HG02885 (cell line): ENCODE measurements around the gene GGCX.
A peak's percentile ranks its signal among the peaks of the same experiment; 100 is the strongest.
"Not testable (repeated sequence)": the region's sequence is repeated elsewhere in the genome, so short reads cannot be mapped to it uniquely, and the experiment has no call there.

ENCODE experiments used
- ATAC-seq: cut with Tn5 transposase; IDR thresholded peaks from one replicate; pipeline ENCODE4 v1.9.1; 2021; ENCODE audit warnings: mild to moderate bottlenecking; ENCODE audit not compliant: unreplicated experiment, poor library complexity

GGCX gene

DNA sequence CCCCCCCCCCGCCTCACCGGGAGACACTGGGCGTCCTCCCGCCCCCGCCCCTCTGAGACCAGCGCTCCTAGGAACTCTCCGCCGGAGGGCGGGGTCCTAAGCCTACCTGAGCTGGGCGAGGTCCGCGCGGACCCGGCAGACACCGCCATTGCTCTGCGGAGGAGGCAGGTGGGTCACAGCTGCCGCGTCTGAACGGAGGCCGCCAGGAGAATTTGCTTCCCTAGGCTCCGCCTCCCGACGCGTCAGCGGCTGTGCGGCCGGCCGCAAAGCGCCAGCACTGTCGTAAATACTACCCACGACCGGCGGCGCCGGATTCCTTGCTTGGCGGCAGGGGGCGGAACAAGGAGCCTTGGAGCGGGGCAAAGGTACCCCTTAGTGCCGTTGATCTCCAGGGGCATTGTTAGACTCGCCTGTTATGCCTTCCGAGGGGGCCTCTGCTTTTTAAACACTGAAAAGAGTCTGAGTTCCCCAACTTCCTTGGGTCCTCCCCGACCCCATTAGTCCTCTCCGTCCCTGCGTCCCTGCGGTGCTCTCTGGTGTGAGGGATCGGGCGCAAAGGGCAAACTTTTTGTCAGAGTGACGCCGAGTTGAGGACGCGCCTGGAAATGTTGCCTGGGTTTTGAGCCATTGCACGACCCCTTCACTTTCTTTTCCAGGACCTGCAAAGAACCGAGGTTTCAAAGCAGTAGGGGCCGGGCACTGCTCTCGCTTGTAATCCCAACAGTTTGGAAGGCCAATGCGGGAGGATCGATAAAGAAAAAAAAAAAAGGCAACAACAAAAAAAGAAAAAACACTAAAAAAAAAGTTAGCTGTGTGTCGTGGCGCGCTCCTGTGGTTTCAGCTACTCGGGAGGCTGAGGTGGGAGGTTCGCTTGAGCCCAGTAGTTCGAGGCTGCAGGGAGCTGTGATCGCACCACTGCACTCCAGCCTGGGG, at the start of gene GGCX:
Gene GGCX, minus strand, starts transcription at position 214 of the 933 bp plus-strand sequence. Its CDS starts 65 bp downstream, at position 149.
- ATAC-seq: peak; percentile 94

DNA sequence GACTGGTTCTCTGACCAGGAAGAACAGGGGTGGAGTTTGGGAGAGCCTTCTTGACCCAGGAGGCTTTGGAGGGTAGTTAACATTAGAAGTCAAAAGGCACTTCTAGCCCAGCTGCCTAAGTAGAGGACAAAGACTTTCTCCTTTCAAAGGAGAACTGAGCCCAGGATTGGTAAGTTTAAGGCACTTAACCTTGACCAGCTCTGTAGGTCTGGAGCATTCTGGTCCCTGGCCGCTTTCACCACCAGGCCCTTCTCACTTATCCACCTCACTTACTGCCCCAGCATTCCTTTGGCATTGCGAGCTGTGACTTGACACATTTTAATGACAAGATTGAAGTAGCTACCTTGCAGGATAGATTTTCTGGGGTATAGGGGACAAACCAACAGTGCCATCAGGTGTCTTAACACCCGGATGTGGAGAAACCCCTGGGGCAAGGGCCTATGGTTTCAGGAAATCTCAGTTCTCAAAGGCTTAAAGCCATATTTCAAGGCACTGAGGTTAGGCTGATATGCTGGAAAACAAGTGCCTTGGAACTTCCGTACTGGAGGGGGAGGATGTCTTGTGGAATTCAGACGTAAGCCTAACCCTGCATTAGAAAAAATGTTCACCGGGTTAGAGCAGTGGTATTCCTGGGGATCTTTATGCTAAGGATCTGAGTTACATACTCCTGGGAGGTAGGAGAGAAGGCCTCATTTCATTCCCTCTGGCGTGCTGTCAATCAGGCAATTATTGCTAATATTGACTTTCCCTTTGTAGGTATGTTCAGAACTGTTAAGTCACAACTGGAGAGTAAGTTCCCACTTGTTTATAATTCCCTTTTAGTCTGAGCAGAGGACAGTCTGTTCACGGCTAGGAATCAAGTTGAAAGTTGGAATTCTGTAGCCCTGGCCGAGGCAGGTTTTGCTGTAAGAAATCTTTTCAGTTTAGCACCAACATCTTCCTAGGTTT, 46.2 kb upstream of the GGCX start:
- ATAC-seq: no peak

DNA sequence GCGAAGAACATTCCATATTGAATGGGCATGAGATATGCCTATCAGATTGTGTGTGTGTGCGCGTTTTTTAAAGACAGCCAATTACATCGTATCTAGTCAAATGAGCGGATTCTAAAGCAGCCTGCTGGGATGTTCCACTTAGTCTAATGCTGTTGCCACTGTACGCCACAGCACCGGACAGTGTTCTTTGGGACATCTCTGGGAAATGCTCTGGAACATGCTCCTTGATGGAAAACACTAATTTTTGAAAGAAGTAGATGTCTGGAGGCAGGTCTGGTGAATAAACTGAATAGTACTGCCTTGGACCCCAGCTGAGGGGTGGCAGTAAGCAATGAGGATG, 44.8 kb upstream of the GGCX start:
- no peak for ATAC-seq

DNA sequence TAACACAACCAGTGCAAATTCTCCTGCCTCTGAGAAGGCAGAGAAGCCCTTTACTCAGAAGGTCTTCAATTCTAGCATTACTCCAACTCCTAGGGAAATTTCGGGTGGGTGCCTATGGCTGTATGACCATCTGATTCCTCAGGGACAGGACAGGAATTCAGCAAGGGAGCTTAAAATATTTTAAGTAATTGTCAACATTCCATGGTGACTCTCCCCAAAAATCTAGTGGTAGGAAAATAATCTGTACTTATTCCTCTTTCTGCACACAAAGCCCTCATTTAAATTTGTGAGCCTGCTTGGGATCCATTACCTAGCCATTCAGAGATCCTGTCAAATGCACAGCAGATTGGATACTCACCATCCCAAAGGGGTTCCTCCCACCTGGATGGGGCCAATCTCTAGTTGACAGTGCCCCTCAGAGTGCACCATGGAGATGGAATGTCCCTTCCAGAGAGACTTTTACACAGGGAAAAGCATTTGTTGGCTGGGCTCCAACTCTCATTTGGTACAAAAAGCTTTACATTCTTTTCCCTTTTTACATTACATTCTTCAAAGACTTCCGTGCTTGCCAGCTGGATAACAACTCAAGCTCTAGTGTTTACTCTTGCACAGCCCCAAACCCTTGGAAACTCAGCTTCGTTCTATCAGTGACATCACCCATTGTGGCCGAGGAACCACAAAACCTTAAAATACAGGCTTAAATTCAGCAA, 44.3 kb upstream of the GGCX start:
- ATAC-seq: no peak

DNA sequence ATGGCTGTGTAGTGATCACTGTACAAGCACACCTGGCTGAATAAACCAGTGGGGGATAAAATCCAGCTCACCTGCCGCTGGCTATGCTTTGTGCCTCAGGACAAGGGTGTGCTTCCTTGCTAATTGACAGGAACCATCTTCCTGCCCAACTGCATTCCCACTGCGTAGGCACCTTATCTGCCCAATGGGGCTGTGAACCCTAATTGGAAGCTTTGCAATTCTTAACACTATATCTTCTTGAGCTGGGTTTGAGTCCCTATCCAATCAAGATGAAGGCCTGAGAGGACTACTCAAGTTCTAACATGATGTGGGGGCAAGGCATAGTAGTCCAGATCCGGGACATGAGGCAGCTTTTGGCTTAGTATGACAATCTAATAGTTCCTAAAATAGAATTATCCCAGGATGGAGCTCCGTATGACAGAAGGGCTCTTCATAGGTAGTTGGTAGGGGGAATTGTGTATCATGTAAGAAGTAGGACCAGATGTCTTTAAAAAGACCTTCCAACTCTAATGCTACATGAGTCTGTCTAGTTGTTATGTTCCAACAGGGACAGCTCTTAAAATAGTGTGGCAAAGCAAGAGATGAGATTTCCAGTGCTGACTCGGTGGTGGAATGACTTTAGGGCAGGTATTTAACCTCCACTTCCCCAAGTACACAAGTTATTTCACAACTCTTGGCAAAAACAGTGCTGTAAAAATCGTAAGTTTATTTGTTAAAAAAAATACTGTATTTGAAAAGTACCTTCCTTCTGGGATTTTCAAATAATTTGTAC, 43.5 kb upstream of the GGCX start:
- no peak for ATAC-seq

DNA sequence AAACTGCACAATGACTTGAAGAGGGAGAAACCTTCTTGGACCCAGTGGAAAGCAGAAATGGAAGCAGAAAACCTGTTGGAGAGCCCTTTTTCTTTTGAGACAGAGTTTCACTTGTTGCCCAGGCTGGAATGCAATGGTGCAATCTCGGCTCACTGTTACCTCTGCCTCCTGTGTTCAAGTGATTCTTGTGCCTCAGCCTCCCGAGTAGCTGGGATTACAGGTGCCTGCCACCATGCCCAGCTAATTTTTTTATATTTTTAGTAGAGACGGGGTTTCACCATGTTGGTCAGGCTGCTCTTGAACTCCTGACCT, 42.8 kb upstream of the GGCX start:
- not testable (repeated sequence) for ATAC-seq

DNA sequence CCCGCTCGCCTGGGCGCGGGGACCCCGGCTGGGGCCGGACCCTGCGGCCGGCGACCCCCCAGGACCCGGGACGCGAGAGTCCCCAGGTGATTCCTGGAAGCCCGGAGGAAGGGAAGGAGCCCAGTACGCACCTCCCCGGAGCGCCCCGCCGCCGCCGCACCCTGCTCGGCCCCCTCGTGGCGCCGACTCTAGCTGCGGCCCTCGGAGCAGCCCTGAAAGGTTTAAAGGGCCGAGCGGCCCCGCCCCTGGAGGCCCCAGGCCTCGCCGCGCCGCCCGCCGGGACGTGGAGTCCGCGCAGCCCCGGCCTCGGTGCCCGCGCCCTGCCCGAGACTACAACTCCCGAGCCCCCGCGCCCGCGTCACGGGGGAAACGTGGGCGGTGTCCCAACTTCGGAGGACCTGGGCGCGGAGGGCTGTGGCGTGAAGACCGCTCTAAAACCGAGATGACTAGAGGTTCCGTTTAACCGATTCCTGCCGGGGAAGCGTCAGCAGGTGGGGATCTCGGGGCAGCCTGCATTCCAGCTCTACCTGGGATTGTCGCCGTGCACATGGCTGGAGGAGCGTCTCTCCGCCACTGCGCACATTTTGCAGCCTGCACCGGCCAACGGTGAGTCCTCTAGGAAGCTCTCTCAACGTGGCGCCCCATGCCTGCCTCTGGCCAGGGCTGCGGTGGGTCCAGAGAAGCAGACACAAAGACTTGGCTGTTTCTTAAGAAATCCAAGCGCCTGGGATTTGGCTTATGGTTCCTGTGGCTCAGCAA, 41.4 kb upstream of the GGCX start, which contains the start of gene TMEM150A:
Gene TMEM150A, minus strand, starts transcription at position 223 of the 759 bp plus-strand sequence. CDS start 750 bp downstream, outside the sequence.
- ATAC-seq: peak; percentile 95

DNA sequence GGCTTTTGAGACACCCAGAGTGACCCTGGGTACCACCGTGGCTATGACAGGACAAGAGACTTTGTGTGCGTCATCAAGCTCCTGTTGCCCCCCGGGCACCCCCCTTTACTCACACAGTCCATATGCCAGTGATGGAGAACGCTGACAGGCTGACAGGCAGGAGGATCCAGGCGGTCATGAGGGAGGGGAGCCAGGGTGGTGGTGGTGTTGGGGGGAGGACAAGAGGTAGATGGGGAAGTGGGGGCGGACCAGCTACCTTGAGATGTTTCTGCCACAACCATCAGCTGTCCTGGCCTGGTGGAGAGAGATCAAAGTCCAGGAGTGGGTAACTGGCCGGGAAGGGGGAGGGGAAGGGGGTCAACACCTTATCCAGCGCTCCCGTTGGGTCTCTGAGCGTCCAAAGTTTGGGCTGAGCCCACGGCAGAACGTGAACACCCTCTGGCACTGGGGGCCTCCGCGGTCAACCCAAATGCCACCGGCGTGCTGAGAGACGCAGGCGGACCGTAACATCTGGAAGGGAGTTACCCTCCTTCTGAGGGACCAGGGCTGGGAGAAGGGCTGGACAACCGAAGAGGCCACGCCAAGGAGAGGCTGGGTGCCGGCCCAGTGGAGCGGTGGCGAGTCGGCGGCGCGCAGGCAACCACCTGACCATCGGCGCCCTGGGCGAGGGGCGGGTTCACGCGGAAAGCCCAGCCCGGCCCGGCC, 40.6 kb upstream of the GGCX start:
- peak; percentile 42 for ATAC-seq

DNA sequence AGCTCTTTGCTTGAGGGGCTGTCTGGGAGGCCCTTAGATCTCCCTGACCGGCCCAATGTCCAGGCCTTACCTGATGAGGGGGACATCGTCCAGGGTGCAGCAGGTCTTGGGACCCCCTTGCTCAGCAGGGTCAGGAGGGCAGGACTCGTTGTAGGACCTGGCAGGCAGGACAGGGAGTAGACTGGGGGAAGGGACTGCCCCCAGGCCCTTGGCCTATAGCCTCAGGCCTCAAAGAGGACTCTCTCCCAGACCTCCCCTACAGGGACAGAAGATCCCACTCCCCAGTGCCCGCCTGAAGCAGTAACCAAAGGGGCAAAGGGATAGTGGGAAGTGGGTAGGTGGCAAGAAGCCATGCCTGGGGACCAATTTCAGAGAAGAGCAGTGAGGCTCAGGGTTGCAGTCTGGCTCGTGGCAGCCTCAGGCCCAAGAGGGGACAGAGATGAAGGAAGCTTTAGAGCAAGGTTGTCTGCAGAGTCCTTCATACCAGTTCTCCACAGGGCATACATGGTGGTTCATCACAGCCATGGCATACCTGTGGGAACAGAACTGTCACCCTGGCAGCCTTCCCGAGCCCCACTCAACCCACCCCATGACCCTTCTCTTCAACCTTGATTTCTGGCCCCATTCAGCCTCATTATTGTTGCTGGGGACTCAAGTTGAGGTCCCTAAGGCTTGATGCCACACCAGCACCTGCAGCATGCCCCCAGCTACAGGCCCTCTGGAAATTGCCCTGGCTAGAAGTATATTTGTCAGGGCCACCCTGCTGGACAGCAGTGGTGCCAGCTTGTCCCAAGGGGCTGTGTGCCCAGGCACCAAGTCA, 39.9 kb upstream of the GGCX start:
- ATAC-seq: no peak

DNA sequence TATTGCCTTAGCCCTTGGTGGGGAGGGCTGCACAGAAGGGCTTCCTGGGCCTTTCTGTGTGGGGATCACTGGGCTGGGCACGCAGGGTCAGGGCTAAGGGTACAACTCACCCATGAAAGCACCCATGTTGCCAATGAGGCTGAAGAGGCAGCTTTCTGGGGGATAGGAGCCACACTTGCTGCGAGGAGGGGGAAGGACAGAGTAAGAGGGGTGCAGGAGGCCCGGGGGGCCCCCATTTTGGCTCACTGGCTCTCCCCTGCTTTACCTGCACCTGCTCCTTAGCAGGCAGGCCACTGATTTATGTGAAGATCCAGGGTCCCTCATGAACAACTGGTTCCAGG, 38.9 kb upstream of the GGCX start:
- ATAC-seq: no peak

DNA sequence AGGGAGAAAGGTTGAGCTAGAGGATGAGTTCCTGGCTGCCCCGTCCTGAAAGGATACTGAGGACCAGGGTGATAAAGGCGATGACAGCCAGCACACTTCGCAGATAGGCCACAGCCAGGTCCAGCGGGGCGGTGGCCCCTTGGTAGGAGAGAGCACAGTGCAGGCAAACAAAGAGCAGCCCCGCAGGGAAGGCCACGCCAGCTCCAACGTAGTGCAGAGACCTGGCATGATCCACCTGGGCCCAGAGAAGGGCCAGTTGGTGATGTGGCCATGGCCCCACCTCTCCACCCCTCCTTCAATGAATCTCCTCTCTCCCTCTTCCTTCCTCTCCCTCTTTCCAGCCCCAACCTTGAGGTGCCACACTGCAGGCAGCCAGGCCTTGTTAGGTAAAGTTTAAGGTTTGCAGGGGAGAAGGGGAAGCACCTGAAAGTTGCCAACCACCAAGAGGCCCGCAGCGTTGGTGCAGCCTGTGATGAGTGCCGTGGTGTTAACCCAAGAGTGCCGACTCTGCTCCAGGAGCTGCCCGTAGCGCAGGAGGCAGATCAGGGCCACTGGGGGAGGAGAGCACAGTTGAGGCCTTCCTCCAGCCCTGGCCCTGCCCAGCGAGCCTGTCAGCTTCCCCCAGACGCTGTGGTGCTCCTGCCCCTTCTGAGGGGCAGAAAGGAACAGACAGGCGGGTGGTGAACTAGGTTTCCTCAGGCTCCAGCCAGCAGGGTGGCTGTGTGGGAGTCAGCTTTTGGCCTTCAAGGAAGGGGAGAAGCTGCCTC, 38.4 kb upstream of the GGCX start:
- ATAC-seq: no peak

DNA sequence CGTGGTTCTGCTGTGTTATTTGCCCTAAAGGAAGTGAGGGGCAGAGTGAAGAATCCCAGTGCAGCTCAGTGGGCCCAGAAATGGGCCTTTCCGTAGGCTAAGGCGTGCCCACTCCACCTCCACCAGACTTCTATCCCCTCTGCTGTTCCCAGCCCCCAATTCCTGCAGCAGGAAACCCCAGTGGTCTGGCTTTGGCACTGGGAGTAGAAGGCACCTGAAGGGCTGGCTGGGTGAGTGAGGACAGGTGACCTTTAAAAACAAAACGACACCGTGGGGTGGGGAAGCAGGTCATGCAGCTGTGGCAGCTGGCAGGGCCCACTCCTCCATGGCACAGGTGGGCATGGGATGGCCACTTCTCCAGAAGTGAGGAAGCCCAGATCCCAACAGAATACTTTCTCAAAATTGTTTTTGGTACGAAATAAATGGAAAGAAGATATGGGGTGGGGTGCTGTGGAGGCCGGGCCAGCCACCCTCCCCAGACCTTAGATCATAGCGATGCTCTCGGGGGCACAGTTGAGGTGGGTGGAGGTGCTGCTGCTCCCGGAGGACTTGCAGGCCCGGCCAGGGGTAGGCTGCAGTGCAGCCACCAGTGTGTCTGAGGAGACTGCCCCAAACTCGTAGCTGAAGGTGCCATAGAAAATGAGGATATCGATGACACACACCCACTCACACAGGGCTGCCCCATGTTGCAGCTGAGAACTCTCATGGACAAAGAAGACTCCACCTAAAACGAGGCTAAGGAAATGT, 37.5 kb upstream of the GGCX start:
- no peak for ATAC-seq

DNA sequence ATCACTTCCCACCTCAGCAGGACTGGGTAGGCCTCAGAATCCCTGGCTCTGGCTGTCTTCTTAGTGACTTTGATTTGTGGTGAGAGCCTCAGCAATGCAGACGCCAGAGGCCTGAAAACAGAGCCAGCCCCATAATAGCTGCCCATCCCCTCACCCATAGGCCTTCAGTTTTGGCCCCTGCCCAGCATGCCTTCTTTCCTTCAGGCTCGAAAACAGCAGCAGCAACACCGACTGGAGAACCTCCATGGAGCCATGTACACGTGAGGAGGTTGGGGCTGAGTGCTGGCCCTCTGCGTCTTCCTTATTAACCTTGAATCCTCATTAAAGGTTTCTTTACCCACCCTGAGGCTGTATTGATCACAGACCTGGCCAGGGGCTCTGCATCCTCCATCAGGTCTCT, 35.9 kb upstream of the GGCX start:
- ATAC-seq: no peak

DNA sequence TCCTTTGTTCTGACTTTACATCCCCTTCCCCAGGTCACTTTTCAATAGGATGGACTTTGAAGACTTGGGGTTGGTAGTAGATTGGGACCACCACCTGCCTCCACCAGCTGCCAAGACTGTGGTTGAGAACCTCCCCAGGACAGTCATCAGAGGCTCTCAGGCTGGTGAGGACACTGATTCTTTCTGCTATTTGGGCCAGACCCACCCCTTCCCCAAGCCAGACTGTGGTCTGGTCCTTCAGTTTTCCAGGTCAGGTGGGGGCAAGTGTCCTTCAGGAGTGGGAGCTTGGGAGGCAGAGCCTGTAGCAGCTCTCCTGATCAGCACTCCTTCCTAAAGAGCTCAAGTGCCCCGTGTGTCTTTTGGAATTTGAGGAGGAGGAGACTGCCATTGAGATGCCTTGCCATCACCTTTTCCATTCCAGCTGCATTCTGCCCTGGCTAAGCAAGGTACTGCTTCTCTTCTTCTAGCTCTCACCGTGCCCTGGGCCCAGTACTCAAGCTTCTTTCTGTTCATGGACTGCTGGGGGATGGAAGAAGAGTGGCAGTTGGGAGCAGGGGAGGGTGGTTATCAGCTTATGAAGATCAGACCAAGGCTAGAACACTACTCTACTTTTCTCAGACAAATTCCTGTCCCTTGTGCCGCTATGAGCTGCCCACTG, 35.3 kb upstream of the GGCX start:
- ATAC-seq: no peak

DNA sequence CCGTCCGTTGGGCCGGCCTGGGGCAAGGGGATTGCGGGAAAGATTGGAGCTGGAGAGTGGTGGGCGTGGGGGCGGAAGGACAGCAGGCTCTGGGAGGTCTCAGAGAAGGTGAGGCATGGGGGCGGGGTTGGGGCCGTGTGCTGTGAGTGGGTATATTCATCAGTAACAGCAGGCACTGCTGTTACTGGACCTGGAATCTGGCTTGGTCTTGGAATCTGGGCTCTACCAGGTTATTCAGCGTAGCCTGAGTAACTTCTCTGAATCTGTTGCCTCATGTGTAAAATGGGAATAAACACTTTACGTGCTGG, 34.7 kb upstream of the GGCX start:
- ATAC-seq: peak; percentile 5
